PC-3 (cell line): ENCODE measurements around the gene ULK4. TPM values are rescaled to one million over a fixed set of nuclear protein-coding genes. Genes with fewer than 3 reads are reported as not detected.
A peak's percentile ranks its signal among the peaks of the same experiment; 100 is the strongest.

ENCODE experiments used
- ATAC-seq: fragments of 200-7000 bp; cut with Tn5 transposase; 2 replicates; pipeline ENCODE4 v1.9.1; 2020; ENCODE audit warnings: mild to moderate bottlenecking, moderate library complexity
- BruUV-seq: library from RNA; stranded (reverse); fragments of 400-500 nt; replicated peaks from 2 replicates; lab custom pipeline; 2021; lab: Mats Ljungman, UMichigan
- CTCF ChIA-PET: fragments of 300-600 bp; sonication (Branson Sonifier 250); formaldehyde crosslinking; loops from one replicate; lab custom pipeline; 2022; ENCODE audit warnings: antibody characterized with exemption; lab: Charles Lee
- POLR2A ChIA-PET: fragments of 300-600 bp; sonication (Branson Sonifier 250); formaldehyde crosslinking; loops from one replicate; lab custom pipeline; 2022; ENCODE audit warnings: antibody characterized with exemption; ENCODE audit not compliant: unreplicated experiment; lab: Charles Lee
- DNase-seq: peaks from one replicate; pipeline ENCODE4 v3.0.0-alpha.2; 2015
- H2AFZ ChIP-seq: fragments of 300-600 bp; sonication (generic); 2 replicates; pipeline ENCODE4 v1.6.0; 2016; ENCODE audit warnings: antibody characterized with exemption, low read length
- H3F3A ChIP-seq: fragments of 300-600 bp; sonication (generic); one replicate; pipeline ENCODE4 v1.6.0; 2017; ENCODE audit warnings: antibody characterized with exemption, low read length, control low read depth, mild to moderate bottlenecking; ENCODE audit not compliant: unreplicated experiment
- H3K27ac ChIP-seq: fragments of 300-600 bp; sonication (generic); 2 replicates; pipeline ENCODE4 v1.5.1; 2016; ENCODE audit warnings: mild to moderate bottlenecking, low read length
- H3K27me3 ChIP-seq: fragments of 300-600 bp; sonication (generic); 2 replicates; pipeline ENCODE4 v1.6.1; 2016; ENCODE audit warnings: low read length, mixed read lengths
- H3K36me3 ChIP-seq: fragments of 300-600 bp; sonication (generic); 2 replicates; pipeline ENCODE4 v1.6.1; 2016; ENCODE audit warnings: low read depth, mixed run types, low read length, mixed read lengths
- H3K4me1 ChIP-seq: fragments of 300-600 bp; sonication (generic); 2 replicates; pipeline ENCODE4 v1.5.1; 2016; ENCODE audit warnings: low read length; ENCODE audit not compliant: insufficient read depth
- H3K4me2 ChIP-seq: fragments of 300-600 bp; sonication (generic); 2 replicates; pipeline ENCODE4 v1.6.0; 2016; ENCODE audit warnings: low read length
- H3K4me3 ChIP-seq: fragments of 300-600 bp; sonication (generic); 2 replicates; pipeline ENCODE4 v1.5.1; 2016; ENCODE audit warnings: mild to moderate bottlenecking, low read length, mixed read lengths
- H3K79me2 ChIP-seq: fragments of 300-600 bp; sonication (generic); 2 replicates; pipeline ENCODE4 v1.6.1; 2017; ENCODE audit warnings: low read length, mixed read lengths
- H3K9ac ChIP-seq: fragments of 300-600 bp; sonication (generic); 2 replicates; pipeline ENCODE4 v1.6.0; 2016; ENCODE audit warnings: mild to moderate bottlenecking, low read length
- H3K9me2 ChIP-seq: fragments of 300-600 bp; sonication (generic); replicated peaks from 2 replicates; pipeline ENCODE4 v1.6.1; 2016; ENCODE audit warnings: mixed run types, low read length, mixed read lengths
- H3K9me3 ChIP-seq: fragments of 300-600 bp; sonication (generic); 2 replicates; pipeline ENCODE4 v1.6.1; 2016; ENCODE audit warnings: low read length, mixed read lengths
- H4K20me1 ChIP-seq: fragments of 300-600 bp; sonication (generic); 2 replicates; pipeline ENCODE4 v1.6.1; 2016; ENCODE audit warnings: low read length, mixed read lengths
- CTCF ChIP-seq: fragments of 300-600 bp; sonication (generic); conservative IDR thresholded peaks from 2 replicates; pipeline ENCODE4 v1.5.1; 2017; ENCODE audit warnings: antibody characterized with exemption, low read depth, mild to moderate bottlenecking, low read length
- EZH2 ChIP-seq: fragments of 300-600 bp; sonication (generic); IDR thresholded peaks from one replicate; pipeline ENCODE4 v1.6.1; 2017; ENCODE audit warnings: antibody characterized with exemption, mild to moderate bottlenecking, low read length; ENCODE audit not compliant: unreplicated experiment
- EZH2phosphoT487 ChIP-seq: fragments of 300-600 bp; sonication (generic); IDR thresholded peaks from 2 replicates; pipeline ENCODE4 v1.6.1; 2018; ENCODE audit warnings: mild to moderate bottlenecking, antibody characterized with exemption, low read length, borderline replicate concordance
- intact Hi-C: fragments of 100-400 bp; cut with micrococcal nuclease; formaldehyde crosslinking; loops from 2 replicates; pipeline ENCODE4 v1.9.0; 2023
- total RNA-seq: library from RNA; depleted of rRNA; stranded (reverse); fragments of >200 nt; gene quantifications from 2 replicates; pipeline ENCODE4 v1.2.3, GENCODE V29; 2014

Gene ULK4
- total RNA-seq, 1 experiment from 2014 or later, result 4.8 TPM

GRCh38 chr3:41933154-41933676, 28.7 kb downstream of the ULK4 start:
- Histone ChIP-seq H3K9ac (no peak overlapping the region), H2AFZ (no peak overlapping the region), H3K27me3 (no peaks in the 10 kb centered on the region), H3K4me2 (peak overlapping the region; percentile 65), H3K79me2 (no peaks in the 10 kb centered on the region), H3F3A (no peaks in the 10 kb centered on the region), H3K36me3 (no peaks in the 10 kb centered on the region), H4K20me1 (no peaks in the 10 kb centered on the region), H3K27ac (no peak overlapping the region), H3K4me3 (no peak overlapping the region), H3K9me3 (no peaks in the 10 kb centered on the region), H3K9me2 (no peaks in the 10 kb centered on the region), H3K4me1 (peaks cover 16% of the 10 kb centered on the region)
- intact Hi-C loops, result no loop called here
- DNase-seq, result peak; percentile 95
- BruUV-seq, result no TSS peak
- TF ChIP-seq EZH2 (no peak), EZH2phosphoT487 (no peak), CTCF (no peak)
- peak; percentile 82 for ATAC-seq
- CTCF ChIA-PET, result no interaction called here
- POLR2A ChIA-PET, result interaction anchor here (0.6 kb wide), 1 partner anchor 17 kb away, joined by 8 read pairs; no protein-coding TSS in a partner anchor

GRCh38 chr3:41932464-41932863, 29.4 kb downstream of the ULK4 start:
- Histone ChIP-seq H3K9me2 (no peaks in the 10 kb centered on the region), H3K79me2 (no peaks in the 10 kb centered on the region), H3K9me3 (no peaks in the 10 kb centered on the region), H3K4me1 (peaks cover 16% of the 10 kb centered on the region), H3K4me3 (no peak overlapping the region), H3K36me3 (no peaks in the 10 kb centered on the region), H4K20me1 (no peaks in the 10 kb centered on the region), H2AFZ (no peak overlapping the region), H3K27me3 (no peaks in the 10 kb centered on the region), H3F3A (no peaks in the 10 kb centered on the region), H3K4me2 (no peak overlapping the region), H3K27ac (no peak overlapping the region), H3K9ac (no peak overlapping the region)
- ChIA-PET POLR2A (no interaction called here), CTCF (no interaction called here)
- BruUV-seq, result no TSS peak
- intact Hi-C loops, result no loop called here
- TF ChIP-seq EZH2phosphoT487, result no peak
- no peak for TF ChIP-seq CTCF
- no peak for TF ChIP-seq EZH2
- DNase-seq, result peak; percentile 62
- peak; percentile 23; the same call in 1 of the 2 replicates for ATAC-seq

DNA sequence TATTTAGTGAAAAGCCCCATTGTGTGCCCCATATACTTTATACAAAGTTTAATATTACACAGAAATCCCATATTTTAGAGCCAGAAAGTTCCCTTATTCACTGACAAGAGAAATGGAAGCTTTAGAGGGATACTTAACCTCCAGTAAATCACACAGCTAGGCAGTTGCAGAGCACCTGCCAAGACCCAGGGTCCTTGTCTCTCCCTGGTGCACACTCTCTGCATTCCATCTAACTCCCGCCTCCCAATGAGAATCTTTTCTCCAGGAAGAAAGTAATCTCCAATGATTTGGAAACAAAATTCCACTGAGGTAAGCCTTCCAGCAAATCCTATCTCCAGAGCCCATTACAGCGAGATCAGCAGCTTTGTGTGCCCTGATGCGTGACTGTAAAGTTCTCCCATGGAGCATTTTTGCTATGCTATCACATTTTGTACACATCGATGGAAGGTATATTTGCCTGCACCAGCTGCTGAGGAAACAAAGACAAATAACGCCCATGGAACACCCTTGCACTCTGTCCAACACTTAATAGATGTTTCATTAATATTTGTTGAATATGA, 41.4 kb downstream of the ULK4 start:
- Histone ChIP-seq H3K9ac (no peak overlapping the region), H3K4me2 (no peak overlapping the region), H4K20me1 (no peaks in the 10 kb centered on the region), H2AFZ (no peak overlapping the region), H3K36me3 (no peaks in the 10 kb centered on the region), H3K27ac (no peak overlapping the region), H3K27me3 (no peaks in the 10 kb centered on the region), H3K9me2 (no peaks in the 10 kb centered on the region), H3K4me1 (no peaks in the 10 kb centered on the region), H3F3A (no peaks in the 10 kb centered on the region), H3K9me3 (no peaks in the 10 kb centered on the region), H3K79me2 (no peaks in the 10 kb centered on the region), H3K4me3 (no peak overlapping the region)
- BruUV-seq, result no TSS peak
- ChIA-PET CTCF (no interaction called here), POLR2A (no interaction called here)
- intact Hi-C loops, result no loop called here
- DNase-seq (no peak), ATAC-seq (no peak)
- TF ChIP-seq EZH2 (no peak), CTCF (no peak), EZH2phosphoT487 (no peak)
